GM23338 (cell line): ENCODE results near the gene INPP5D. TPM values are rescaled to one million over a fixed set of nuclear protein-coding genes. Genes with fewer than 3 reads are reported as not detected.

Source experiments
- ATAC-seq: fragments of 200-7000 bp; cut with Tn5 transposase; 3 replicates; pipeline ENCODE4 v1.9.1; 2020
- DNase-seq: peaks from one replicate; pipeline ENCODE4 v3.0.0-alpha.2; 2015; ENCODE audit warnings: low spot score
- H2AFZ ChIP-seq: fragments of 200-600 bp; sonication (generic); 2 replicates; pipeline ENCODE4 v1.8.0; 2016; ENCODE audit warnings: antibody characterized with exemption, mild to moderate bottlenecking, moderate library complexity
- H3F3A ChIP-seq: fragments of 200-600 bp; sonication (generic); replicated peaks from 2 replicates; pipeline ENCODE4 v1.8.0; 2017; ENCODE audit warnings: antibody characterized with exemption, mixed run types, low read depth
- H3K27ac ChIP-seq: fragments of 200-600 bp; sonication (generic); 2 replicates; pipeline ENCODE4 v1.6.1; 2016; ENCODE audit warnings: low read depth
- H3K27me3 ChIP-seq: fragments of 200-600 bp; sonication (generic); 2 replicates; pipeline ENCODE4 v1.8.0; 2016; ENCODE audit warnings: mild to moderate bottlenecking, mixed run types, moderate library complexity; ENCODE audit not compliant: insufficient read depth
- H3K36me3 ChIP-seq: fragments of 200-600 bp; sonication (generic); 2 replicates; pipeline ENCODE4 v1.8.0; 2016; ENCODE audit warnings: mild to moderate bottlenecking; ENCODE audit not compliant: insufficient read depth
- H3K4me1 ChIP-seq: fragments of 200-600 bp; sonication (generic); 2 replicates; pipeline ENCODE4 v1.8.0; 2016; ENCODE audit warnings: mild to moderate bottlenecking, moderate library complexity; ENCODE audit not compliant: insufficient read depth
- H3K4me2 ChIP-seq: fragments of 200-600 bp; sonication (generic); 2 replicates; pipeline ENCODE4 v1.7.1; 2017; ENCODE audit warnings: mixed run types
- H3K4me3 ChIP-seq: fragments of 200-600 bp; sonication (generic); 2 replicates; pipeline ENCODE4 v1.6.1; 2016; ENCODE audit warnings: mixed run types
- H3K79me2 ChIP-seq: fragments of 200-600 bp; sonication (generic); replicated peaks from 2 replicates; pipeline ENCODE4 v1.8.0; 2017; ENCODE audit warnings: mild to moderate bottlenecking; ENCODE audit not compliant: insufficient read depth
- H3K9me2 ChIP-seq: fragments of 200-600 bp; sonication (generic); 2 replicates; pipeline ENCODE4 v1.8.0; 2017; ENCODE audit not compliant: insufficient read depth
- H4K20me1 ChIP-seq: fragments of 200-600 bp; sonication (generic); replicated peaks from 2 replicates; pipeline ENCODE4 v1.8.0; 2017; ENCODE audit warnings: mild to moderate bottlenecking; ENCODE audit not compliant: insufficient read depth
- H3K27ac Mint-ChIP-seq: 2 replicates; pipeline ENCODE4 v1.8.0; 2020; ENCODE audit warnings: inconsistent platforms, mild to moderate bottlenecking, moderate library complexity, mixed read lengths
- H3K27me3 Mint-ChIP-seq: 3 replicates; pipeline ENCODE4 v1.8.0; 2022; ENCODE audit warnings: low read depth, mild to moderate bottlenecking, moderate library complexity, mixed read lengths, inconsistent platforms; ENCODE audit not compliant: insufficient read depth, poor library complexity
- H3K36me3 Mint-ChIP-seq: 3 replicates; pipeline ENCODE4 v1.8.0; 2021; ENCODE audit warnings: low read depth, mild to moderate bottlenecking, inconsistent platforms, moderate library complexity, mixed read lengths
- H3K4me1 Mint-ChIP-seq: 3 replicates; pipeline ENCODE4 v1.8.0; 2020; ENCODE audit warnings: mild to moderate bottlenecking, inconsistent platforms, mixed read lengths
- H3K4me3 Mint-ChIP-seq: 3 replicates; pipeline ENCODE4 v1.8.0; 2021; ENCODE audit warnings: moderate library complexity, mild to moderate bottlenecking, inconsistent platforms, mixed read lengths
- H3K9me3 Mint-ChIP-seq: 3 replicates; pipeline ENCODE4 v1.8.0; 2020; ENCODE audit warnings: moderate library complexity, mild to moderate bottlenecking, inconsistent platforms, mixed read lengths
- CREB1 ChIP-seq: fragments of 250-450 bp; sonication (Bioruptor Pico); IDR thresholded peaks from 2 replicates; pipeline ENCODE4 v1.5.0; 2020; ENCODE audit warnings: low read depth, mild to moderate bottlenecking, moderate library complexity
- CTCF ChIP-seq, 2 experiments: fragments of 200-600 bp in 1 of 2; sonication (generic) in 1 of 2; conservative IDR thresholded peaks; 2 replicates each; pipeline versions ENCODE4 v1.5.1 to v1.6.1; 2016 to 2017; ENCODE audit warnings: antibody characterized with exemption in 2 of 2, low read depth in 2 of 2, mild to moderate bottlenecking in 2 of 2, moderate library complexity in 1 of 2
- ETS1 ChIP-seq: IDR thresholded peaks from 2 replicates; pipeline ENCODE4 v1.6.1; 2016; ENCODE audit warnings: antibody characterized with exemption
- EZH2 ChIP-seq: fragments of 200-600 bp; sonication (generic); IDR thresholded peaks from one replicate; pipeline ENCODE4 v1.8.0; 2017; ENCODE audit warnings: antibody characterized with exemption, mild to moderate bottlenecking, low read depth; ENCODE audit not compliant: unreplicated experiment
- EZH2phosphoT487 ChIP-seq: fragments of 200-600 bp; sonication (generic); IDR thresholded peaks from one replicate; pipeline ENCODE4 v1.8.1; 2018; ENCODE audit warnings: antibody characterized with exemption; ENCODE audit not compliant: unreplicated experiment
- JUNB ChIP-seq: IDR thresholded peaks from one replicate; pipeline ENCODE4 v1.6.1; 2016; ENCODE audit warnings: antibody characterized with exemption; ENCODE audit not compliant: unreplicated experiment
- NANOG ChIP-seq: IDR thresholded peaks from 2 replicates; pipeline ENCODE4 v1.6.1; 2016; ENCODE audit warnings: antibody characterized with exemption, borderline replicate concordance
- POLR2AphosphoS5 ChIP-seq: IDR thresholded peaks from 2 replicates; pipeline ENCODE4 v1.6.1; 2016; ENCODE audit warnings: antibody characterized with exemption, low read depth
- STAT1 ChIP-seq: IDR thresholded peaks from one replicate; pipeline ENCODE4 v1.6.1; 2016; ENCODE audit warnings: antibody characterized with exemption; ENCODE audit not compliant: unreplicated experiment
- ZNF331 ChIP-seq: fragments of 250-450 bp; sonication (Bioruptor Pico); IDR thresholded peaks from 2 replicates; pipeline ENCODE4 v1.5.0; 2020; ENCODE audit warnings: low read depth, mild to moderate bottlenecking, moderate library complexity
- ZNF462 ChIP-seq: fragments of 250-450 bp; sonication (Bioruptor Pico); IDR thresholded peaks from 2 replicates; pipeline ENCODE4 v1.5.0; 2020; ENCODE audit warnings: mild to moderate bottlenecking, moderate library complexity
- polyA plus RNA-seq: library from polyadenylated mRNA; unstranded; fragments of >200 nt; fragmentation: Nextera tagmentation; extraction: Ambion mirVana; gene quantifications from 2 replicates; pipeline ENCODE4 v1.2.1, GENCODE V29; 2016
- total RNA-seq: library from RNA; depleted of rRNA; stranded (reverse); fragments of >200 nt; shearing (Covaris generic); gene quantifications from 2 replicates; pipeline ENCODE4 v1.2.3, GENCODE V29; 2014

Gene INPP5D
- total and polyA plus RNA-seq, 2 experiments from 2014 or later = 6.6 to 8.3 TPM

GRCh38 chr2:233117351-233117750, 57.2 kb downstream of the INPP5D start (continued):
- TF ChIP-seq ZNF331 (no peak), CREB1 (CRISPR knock-in tag) (no peak), STAT1 (no peak), ETS1 (no peak), JUNB (no peak), NANOG (no peak), POLR2AphosphoS5 (no peak)

- peak overlapping the region; percentile 27; the same call in 1 of the 2 replicates for H3K27ac Mint-ChIP-seq
These were observed 57.9 kb downstream of the INPP5D start for GRCh38 chr2:233117811-233118647.

GRCh38 chr2:233118648-233119000, 58.5 kb downstream of the INPP5D start:
- H3K27ac Mint-ChIP-seq = peak overlapping the region; percentile 27; the same call in 1 of the 2 replicates
- Histone ChIP-seq H3K4me3 (no peak overlapping the region), H3K4me1 (no peaks in the 10 kb centered on the region), H3K27me3 (no peaks in the 10 kb centered on the region), H3K79me2 (no peaks in the 10 kb centered on the region), H3K27ac (no peak overlapping the region), H4K20me1 (no peaks in the 10 kb centered on the region), H3F3A (no peaks in the 10 kb centered on the region), H3K36me3 (no peaks in the 10 kb centered on the region), H3K4me2 (no peak overlapping the region), H2AFZ (no peak overlapping the region), H3K9me2 (no peaks in the 10 kb centered on the region)
- no peaks in the 10 kb centered on the region for H3K36me3 Mint-ChIP-seq
- H3K27me3 Mint-ChIP-seq = peaks cover 3% of the 10 kb centered on the region
- H3K4me3 Mint-ChIP-seq = no peak overlapping the region
- DNase-seq (no peak), ATAC-seq (no peak)
- no peaks in the 10 kb centered on the region; the same call in 2 of the 3 replicates for H3K9me3 Mint-ChIP-seq
- peaks cover 22% of the 10 kb centered on the region for H3K4me1 Mint-ChIP-seq
- no peak for TF ChIP-seq ZNF331
- TF ChIP-seq ZNF462 = no peak
- no peak for TF ChIP-seq NANOG
- TF ChIP-seq CREB1 (CRISPR knock-in tag) = no peak
- TF ChIP-seq CTCF (conservative IDR thresholded peaks at IDR 0.05; ENCODE audit: low read depth in 2 of 2) = no peak

More at GRCh38 chr2:233117811-233118647, 57.9 kb downstream of the INPP5D start:
- Histone ChIP-seq H3K79me2 (no peaks in the 10 kb centered on the region), H3K4me1 (no peaks in the 10 kb centered on the region), H3K36me3 (no peaks in the 10 kb centered on the region), H3K27ac (no peak overlapping the region), H3K27me3 (no peaks in the 10 kb centered on the region), H3F3A (no peaks in the 10 kb centered on the region), H4K20me1 (no peaks in the 10 kb centered on the region), H3K4me2 (no peak overlapping the region), H3K4me3 (no peak overlapping the region), H2AFZ (0 out of 2 replicates have a peak overlapping the region, but pooled peaks have one; percentile 43), H3K9me2 (no peaks in the 10 kb centered on the region)
- H3K9me3 Mint-ChIP-seq = no peaks in the 10 kb centered on the region
- TF ChIP-seq JUNB (no peak), EZH2 (no peak), EZH2phosphoT487 (no peak), ZNF331 (no peak), CREB1 (CRISPR knock-in tag) (no peak)
- DNase-seq (no peak), ATAC-seq (peak; percentile 29; the same call in 2 of the 3 replicates)
- H3K27me3 Mint-ChIP-seq = peaks cover 3% of the 10 kb centered on the region
- H3K36me3 Mint-ChIP-seq = no peaks in the 10 kb centered on the region
- no peak overlapping the region for H3K4me3 Mint-ChIP-seq
- peaks cover 22% of the 10 kb centered on the region for H3K4me1 Mint-ChIP-seq
